CD4-positive, alpha-beta T cell treated with Interferon alpha-2 for 1 hour (primary cell): Measurements from ENCODE around the gene ZBTB40.

Experiments
- DNase-seq, 2 donors: peaks; one replicate each; pipeline ENCODE4 v3.0.0-alpha.2; 2020 to 2022

ZBTB40 gene

DNA sequence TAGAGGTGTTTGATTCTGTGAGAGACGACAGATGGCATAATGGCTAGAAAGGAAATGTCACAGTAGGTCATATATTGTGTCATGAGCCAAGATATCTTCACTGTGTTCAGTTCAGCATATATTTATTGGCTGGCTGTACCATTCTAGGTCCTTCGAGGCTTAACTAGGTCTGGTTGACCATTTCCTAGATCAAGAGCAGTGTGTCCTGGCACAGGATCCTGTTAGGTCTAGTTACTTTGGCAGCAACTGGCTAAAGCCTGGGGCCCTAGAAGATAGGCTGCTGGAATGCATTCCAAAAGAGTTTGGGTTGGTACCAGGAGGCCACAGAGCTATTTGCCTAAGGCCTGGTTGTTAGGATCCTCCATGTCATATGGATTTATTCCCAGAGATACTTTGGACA lies 20.9 kb downstream of the ZBTB40 start:
- no peak for DNase-seq

DNA sequence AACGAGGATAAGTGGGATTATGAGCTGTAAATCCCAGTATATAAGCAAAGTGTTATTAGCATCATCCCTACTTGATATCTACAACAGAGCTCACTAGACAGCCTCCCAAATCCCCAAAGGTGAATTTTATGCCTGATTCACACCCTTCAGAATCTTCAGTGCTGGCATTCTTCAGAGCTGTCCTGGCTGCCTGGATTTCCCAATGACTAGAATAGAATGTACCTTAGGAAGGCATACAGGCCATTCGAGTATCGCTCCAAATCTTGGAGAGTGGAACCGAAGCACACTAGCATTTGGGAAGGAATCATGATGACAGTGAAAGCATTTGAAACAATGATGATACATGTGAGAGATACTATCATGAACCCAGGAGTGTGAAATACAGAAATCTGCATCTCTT lies 22.3 kb downstream of the ZBTB40 start:
- DNase-seq: no peak

- no peak for DNase-seq
Measured at GRCh38 chr1:22476566-22476965, 24.9 kb downstream of the ZBTB40 start.

DNA sequence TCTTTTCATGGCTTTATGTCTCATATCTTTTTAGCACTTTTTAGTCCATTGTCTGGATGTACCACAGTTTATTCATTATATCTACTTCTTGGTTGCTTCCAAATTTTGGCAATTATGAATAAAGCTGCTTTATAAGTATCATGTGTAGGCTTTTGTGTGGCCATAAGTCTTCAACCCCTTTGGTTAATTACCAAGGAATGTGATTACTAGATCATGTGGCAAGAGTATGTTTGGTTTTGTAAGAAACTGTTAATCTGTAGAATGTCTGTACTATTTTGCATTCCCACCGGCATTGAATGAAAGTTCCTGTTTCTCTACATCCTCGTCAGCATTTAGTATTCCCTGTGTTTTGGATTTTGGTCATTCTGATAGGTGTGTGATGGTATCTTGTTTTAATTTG lies 31.5 kb downstream of the ZBTB40 start:
- no peak for DNase-seq

DNA sequence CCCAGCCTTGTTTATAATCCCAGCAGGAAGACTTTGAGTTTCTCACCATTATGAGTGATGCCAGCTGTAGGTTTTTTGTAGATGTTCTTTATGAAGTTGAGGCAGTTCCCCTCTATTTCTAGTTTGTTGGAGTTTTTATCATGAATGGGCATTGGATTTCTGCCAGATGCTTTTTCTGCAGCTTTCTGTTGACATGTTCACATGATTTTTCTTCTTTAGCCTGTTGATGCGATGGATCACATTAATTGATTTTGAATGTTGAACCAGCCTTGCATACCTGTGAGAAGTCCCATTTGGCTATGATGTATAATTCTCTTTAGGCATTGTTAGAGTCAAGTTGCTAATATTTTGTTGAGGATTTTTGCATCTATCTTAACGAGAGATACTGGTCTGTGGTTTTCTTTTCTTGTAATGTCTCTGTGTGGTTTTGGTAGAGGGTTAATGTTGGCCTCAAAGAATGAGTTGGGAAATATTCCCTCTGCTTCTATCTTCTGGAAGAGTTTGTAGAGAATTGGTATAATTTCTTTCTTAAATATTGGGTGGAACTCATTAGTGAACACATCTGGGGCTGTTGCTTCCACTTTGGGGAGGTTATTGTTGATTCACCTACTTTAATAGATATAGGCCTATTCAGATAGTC lies 33.2 kb downstream of the ZBTB40 start:
- no peak for DNase-seq

GRCh38 chr1:22485431-22485830 lies 33.8 kb downstream of the ZBTB40 start:
- DNase-seq: no peak

- no peak for DNase-seq
Measured at GRCh38 chr1:22487781-22488180, 36.1 kb downstream of the ZBTB40 start.

- no peak for DNase-seq
Measured at GRCh38 chr1:22488319-22488718, 36.7 kb downstream of the ZBTB40 start.

DNA sequence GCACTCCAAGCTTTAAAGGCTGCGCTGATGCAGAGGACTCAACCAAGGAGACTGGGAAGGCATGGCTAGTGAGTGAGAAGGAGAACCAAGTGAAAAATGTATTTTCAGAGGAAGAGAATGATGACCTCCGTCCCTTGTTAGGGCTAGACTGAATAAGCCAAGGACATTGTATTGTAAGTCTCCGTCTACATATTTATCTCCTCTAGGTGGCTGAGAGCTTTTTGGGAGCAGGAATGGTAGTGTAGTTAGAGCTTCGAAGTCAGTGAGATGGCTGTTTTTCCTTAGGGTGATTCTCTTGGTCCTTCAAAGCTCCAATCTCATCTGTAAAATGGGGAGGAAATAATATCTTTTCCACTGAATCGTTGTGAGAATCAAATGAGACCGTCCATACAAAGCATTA lies 37.6 kb downstream of the ZBTB40 start:
- no peak for DNase-seq

- no peak for DNase-seq
Measured at GRCh38 chr1:22489823-22490222, 38.2 kb downstream of the ZBTB40 start.

DNA sequence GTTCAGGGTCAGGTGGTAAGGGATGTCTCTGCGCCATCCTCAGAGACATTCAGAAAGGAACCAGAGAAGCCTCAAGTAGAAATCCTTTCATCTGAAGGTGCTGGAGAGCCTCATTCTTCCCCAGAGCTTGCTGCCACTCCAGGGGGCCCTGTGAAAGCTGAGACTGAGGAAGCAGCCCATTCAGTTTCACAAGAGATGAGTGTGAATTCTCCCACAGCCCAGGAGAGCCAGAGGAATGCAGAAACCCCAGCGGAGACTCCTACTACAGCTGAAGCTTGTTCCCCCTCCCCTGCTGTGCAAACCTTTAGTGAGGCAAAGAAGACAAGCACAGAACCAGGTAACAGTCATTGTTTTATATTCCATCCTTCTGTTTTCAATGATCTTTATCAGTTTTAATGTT lies 38.7 kb downstream of the ZBTB40 start:
- no peak for DNase-seq

GRCh38 chr1:22491995-22492715 lies 40.5 kb downstream of the ZBTB40 start:
- DNase-seq: no peak

DNA sequence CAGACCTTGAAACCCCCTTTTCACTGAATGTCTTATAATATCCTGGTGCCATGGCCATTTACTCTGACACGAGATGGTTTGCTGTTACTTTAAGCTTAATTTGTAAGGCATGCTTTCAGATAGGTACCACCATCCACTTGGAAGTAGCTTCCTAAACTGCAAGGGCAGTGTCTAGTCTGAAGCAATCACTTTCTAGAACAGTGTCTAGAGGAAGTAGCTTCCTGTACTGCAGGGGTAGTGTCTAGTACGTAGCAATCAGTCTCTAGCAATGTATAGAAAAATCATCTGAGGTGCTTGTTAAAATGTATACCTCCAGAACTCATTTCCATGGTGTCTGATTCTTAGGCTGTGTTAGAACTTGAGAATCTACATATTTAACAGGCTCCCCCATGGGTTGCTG lies 42.5 kb downstream of the ZBTB40 start:
- no peak for DNase-seq

DNA sequence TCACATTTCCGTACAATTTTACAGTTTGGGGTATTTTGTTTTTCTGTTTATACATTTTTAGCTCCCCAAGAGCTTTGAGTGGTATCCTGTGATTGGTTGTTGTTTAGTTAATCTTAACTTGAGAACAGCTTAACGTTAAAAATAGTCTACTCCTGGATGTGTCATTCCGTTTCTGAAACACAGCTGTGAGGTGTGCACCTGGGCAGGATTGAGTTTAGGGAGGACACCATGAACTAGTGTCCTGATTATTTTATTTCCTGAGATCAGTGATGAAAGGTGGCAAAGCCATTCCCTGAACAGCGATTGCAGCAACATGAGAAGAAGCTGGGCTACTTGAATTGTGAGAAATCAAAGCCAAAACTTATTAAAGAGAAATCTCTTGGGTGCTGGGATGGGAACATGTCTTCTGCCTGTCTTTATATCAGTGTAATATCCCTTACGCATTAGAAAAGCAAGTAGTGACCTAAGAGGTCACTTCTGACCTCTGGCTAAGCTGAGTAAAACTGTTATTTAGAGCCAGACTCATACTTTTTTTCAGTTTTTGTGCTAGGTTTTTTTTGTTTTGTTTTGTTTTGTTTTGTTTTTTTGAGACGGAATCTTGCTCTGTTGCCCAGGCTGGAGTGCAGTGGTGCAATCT lies 43.4 kb downstream of the ZBTB40 start:
- no peak for DNase-seq

DNA sequence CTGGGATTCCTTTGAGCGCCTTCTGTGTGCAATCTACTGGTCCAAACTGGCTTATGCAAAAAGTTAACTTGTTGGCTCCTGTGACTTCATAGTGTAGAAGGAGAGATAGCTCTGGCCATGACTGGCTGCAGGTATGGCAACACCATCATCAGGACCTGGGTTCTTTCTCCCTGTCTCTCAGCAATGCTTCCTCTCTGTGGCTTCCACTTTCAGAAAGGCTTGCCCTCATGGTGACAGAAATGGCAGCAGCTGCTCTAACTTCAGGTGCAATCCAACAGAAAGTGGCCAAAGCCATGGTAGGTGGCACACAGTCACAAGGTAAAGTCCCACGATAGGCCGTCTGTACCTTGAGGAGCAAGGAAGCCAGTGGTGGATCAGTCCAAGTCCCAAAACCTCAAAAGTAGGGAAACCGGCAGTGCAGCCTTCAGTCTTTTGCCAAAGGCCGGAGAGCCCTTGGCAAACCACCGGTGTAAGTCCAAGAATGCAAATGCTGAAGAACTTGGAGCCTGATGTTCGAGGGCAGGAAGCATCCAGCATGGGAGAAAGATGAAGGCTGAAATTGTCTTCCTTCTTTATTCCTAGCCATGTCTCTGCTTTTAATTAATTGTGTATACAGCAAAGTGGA lies 45.0 kb downstream of the ZBTB40 start:
- no peak for DNase-seq

DNA sequence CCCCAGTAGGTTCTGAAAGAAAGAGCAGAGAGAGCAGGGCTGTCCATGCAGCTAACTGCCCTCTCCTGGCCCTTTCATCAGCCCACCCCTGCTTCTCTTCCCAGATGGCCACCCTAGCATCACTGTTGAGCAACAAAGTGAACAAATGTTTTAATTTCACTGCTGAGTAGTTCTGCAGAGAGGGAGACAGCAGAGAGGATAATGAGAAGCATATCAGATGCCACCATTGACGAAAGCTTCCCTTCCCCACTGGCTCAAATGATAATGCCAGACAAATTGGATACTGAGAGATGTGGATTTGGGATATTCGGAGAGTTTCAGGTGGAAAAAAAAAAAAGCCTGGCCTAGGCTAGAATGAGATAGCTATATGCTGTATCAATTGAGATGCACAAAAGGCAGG lies 46.8 kb downstream of the ZBTB40 start:
- no peak for DNase-seq

DNA sequence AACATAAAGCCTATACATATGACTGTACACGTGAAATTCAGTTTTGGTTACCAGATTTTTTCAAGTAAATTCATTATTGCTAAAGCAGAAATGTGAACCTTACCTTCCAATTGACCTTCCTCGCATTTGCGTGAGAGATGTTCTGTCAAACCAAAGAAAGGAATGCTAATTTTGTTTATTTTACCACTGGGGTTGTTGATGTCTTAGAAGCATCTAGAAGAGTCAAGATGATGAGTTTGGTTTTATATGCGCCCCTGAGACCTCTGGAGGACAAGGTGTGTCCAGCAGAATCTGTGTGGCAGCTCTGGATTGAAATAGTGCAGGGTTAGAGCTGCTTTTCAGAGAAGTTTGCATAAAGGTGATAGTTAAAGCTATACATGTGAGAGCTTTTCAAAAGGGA lies 48.4 kb downstream of the ZBTB40 start:
- no peak for DNase-seq

GRCh38 chr1:22500471-22500870 lies 48.8 kb downstream of the ZBTB40 start:
- no peak for DNase-seq

- no peak for DNase-seq
Measured at GRCh38 chr1:22502202-22502601, 50.6 kb downstream of the ZBTB40 start.

- no peak for DNase-seq
Measured at GRCh38 chr1:22503721-22504410, 52.2 kb downstream of the ZBTB40 start.

- no peak for DNase-seq
Measured at GRCh38 chr1:22506130-22506692, 54.6 kb downstream of the ZBTB40 start.

DNA sequence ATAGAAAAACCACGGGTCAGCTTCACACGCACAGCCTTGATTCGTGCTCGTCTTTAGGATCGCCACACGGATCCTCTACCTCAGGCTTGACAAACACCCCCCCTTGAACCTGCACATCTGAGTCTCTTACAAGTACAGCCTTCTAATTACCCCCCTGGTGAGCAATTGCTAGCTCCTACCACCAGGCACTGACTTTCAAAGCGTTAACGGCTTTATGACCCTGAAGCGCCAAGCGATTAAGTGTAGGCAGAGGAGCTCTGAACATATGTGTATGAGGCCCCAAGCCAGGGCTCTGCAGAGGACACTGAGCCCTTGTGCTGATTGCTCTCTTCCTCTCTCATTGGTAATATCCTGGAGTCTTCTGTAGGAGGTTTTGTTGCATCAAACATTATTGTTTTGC lies 55.9 kb downstream of the ZBTB40 start:
- no peak for DNase-seq

- DNase-seq: no peak
Measured at GRCh38 chr1:22508329-22508728, 56.7 kb downstream of the ZBTB40 start.
